Neural cell (in vitro differentiated cells): ENCODE results near the gene KRTAP22-2. TPM values are rescaled to one million over a fixed set of nuclear protein-coding genes. Genes with fewer than 3 reads are reported as not detected.

Experiments used
- H2AFZ ChIP-seq: fragments of 200-600, 300-800 bp; sonication (generic), shearing (Covaris generic); 2 replicates; pipeline ENCODE4 v1.6.0; 2014; ENCODE audit warnings: low read depth, mild to moderate bottlenecking, antibody characterized with exemption, low read length, moderate library complexity
- H3F3A ChIP-seq: fragments of 200-600 bp; shearing (Covaris generic); 2 replicates; pipeline ENCODE4 v1.6.1; 2016; ENCODE audit warnings: mild to moderate bottlenecking, moderate library complexity, mixed read lengths, antibody characterized with exemption, low read length; ENCODE audit not compliant: insufficient read depth, poor library complexity, severe bottlenecking
- H3K27ac ChIP-seq: fragments of 200-600, 300-800 bp; sonication (generic), shearing (Covaris generic); 2 replicates; pipeline ENCODE4 v1.5.1; 2014; ENCODE audit warnings: mild to moderate bottlenecking, low read length, moderate library complexity
- H3K27me3 ChIP-seq: fragments of 300-800, 200-600 bp; sonication (generic), shearing (Covaris generic); 2 replicates; pipeline ENCODE4 v1.6.0; 2014; ENCODE audit warnings: mild to moderate bottlenecking, low read depth, low read length, moderate library complexity; ENCODE audit not compliant: insufficient read depth
- H3K36me3 ChIP-seq: fragments of 300-800, 200-600 bp; sonication (generic), shearing (Covaris generic); 2 replicates; pipeline ENCODE4 v1.5.1; 2014; ENCODE audit warnings: mild to moderate bottlenecking, antibody characterized with exemption, low read length, moderate library complexity; ENCODE audit not compliant: insufficient read depth
- H3K4me2 ChIP-seq: fragments of 300-800, 200-600 bp; sonication (generic), shearing (Covaris generic); 2 replicates; pipeline ENCODE4 v1.6.0; 2014; ENCODE audit warnings: mild to moderate bottlenecking, low read length
- H3K4me3 ChIP-seq: fragments of 300-800, 200-600 bp; sonication (generic), shearing (Covaris generic); 2 replicates; pipeline ENCODE4 v1.5.1; 2014; ENCODE audit warnings: mild to moderate bottlenecking, low read length, moderate library complexity
- H3K79me2 ChIP-seq: fragments of 200-600 bp; shearing (Covaris generic); replicated peaks from 2 replicates; pipeline ENCODE4 v1.6.0; 2014; ENCODE audit warnings: mild to moderate bottlenecking, low read length, moderate library complexity; ENCODE audit not compliant: insufficient read depth
- H3K9ac ChIP-seq: fragments of 300-800, 200-600 bp; sonication (generic), shearing (Covaris generic); 2 replicates; pipeline ENCODE4 v1.6.1; 2016; ENCODE audit warnings: mild to moderate bottlenecking, low read length, mixed read lengths
- H3K9me2 ChIP-seq: fragments of 200-600 bp; shearing (Covaris generic); 2 replicates; pipeline ENCODE4 v1.6.1; 2016; ENCODE audit warnings: mild to moderate bottlenecking, low read length, mixed read lengths; ENCODE audit not compliant: insufficient read depth
- H3K9me3 ChIP-seq: fragments of 200-600, 300-800 bp; sonication (generic), shearing (Covaris generic); 2 replicates; pipeline ENCODE4 v1.6.1; 2016; ENCODE audit warnings: mild to moderate bottlenecking, mixed run types, low read length, moderate library complexity, mixed read lengths
- H4K20me1 ChIP-seq: fragments of 200-600 bp; shearing (Covaris generic); 2 replicates; pipeline ENCODE4 v1.6.1; 2016; ENCODE audit warnings: mild to moderate bottlenecking, mixed run types; ENCODE audit not compliant: insufficient read depth
- CTCF ChIP-seq: fragments of 450-650 bp; IDR thresholded peaks from 2 replicates; pipeline ENCODE4 v1.5.1; 2014; ENCODE audit warnings: antibody characterized with exemption, mild to moderate bottlenecking, moderate library complexity; ENCODE audit not compliant: poor library complexity, severe bottlenecking
- EP300 ChIP-seq: fragments of 450-650 bp; conservative IDR thresholded peaks from 2 replicates; pipeline ENCODE4 v1.6.1; 2014; ENCODE audit warnings: antibody characterized with exemption, mild to moderate bottlenecking, moderate library complexity; ENCODE audit not compliant: poor library complexity, severe bottlenecking
- EZH2 ChIP-seq: fragments of 200-600, 300-800 bp; shearing (Covaris generic), sonication (generic); IDR thresholded peaks from 2 replicates; pipeline ENCODE4 v1.6.1; 2014; ENCODE audit warnings: antibody characterized with exemption, low read length, borderline replicate concordance, mild to moderate bottlenecking; ENCODE audit not compliant: insufficient read depth, poor library complexity, severe bottlenecking
- MXI1 ChIP-seq: fragments of 450-650 bp; conservative IDR thresholded peaks from 2 replicates; pipeline ENCODE4 v1.6.1; 2014; ENCODE audit warnings: antibody characterized with exemption, mild to moderate bottlenecking; ENCODE audit not compliant: poor library complexity, severe bottlenecking
- POLR2AphosphoS5 ChIP-seq: IDR thresholded peaks from 2 replicates; pipeline ENCODE4 v1.6.1; 2012
- RAD21 ChIP-seq: fragments of 450-650 bp; conservative IDR thresholded peaks from 2 replicates; pipeline ENCODE4 v1.6.1; 2014; ENCODE audit warnings: antibody characterized with exemption, mild to moderate bottlenecking, moderate library complexity
- SMC3 ChIP-seq: fragments of 450-650 bp; conservative IDR thresholded peaks from 2 replicates; pipeline ENCODE4 v1.6.1; 2014; ENCODE audit warnings: antibody characterized with exemption, mild to moderate bottlenecking, moderate library complexity; ENCODE audit not compliant: poor library complexity
- TAF1 ChIP-seq: IDR thresholded peaks from 2 replicates; pipeline ENCODE4 v1.6.1; 2012; ENCODE audit warnings: low read depth
- polyA plus RNA-seq: library from polyadenylated mRNA; depleted of rRNA; stranded (reverse); fragments of >200 nt; gene quantifications from 2 replicates; pipeline ENCODE4 v1.2.3, GENCODE V29; 2014
- TF ChIP-seq, protein P1 (sequence below): IDR thresholded peaks from 2 replicates; pipeline ENCODE4 v1.6.1; 2012; ENCODE audit warnings: borderline replicate concordance

Gene KRTAP22-2
- polyA plus RNA-seq, 1 donor from 2014 or later = not detected

DNA sequence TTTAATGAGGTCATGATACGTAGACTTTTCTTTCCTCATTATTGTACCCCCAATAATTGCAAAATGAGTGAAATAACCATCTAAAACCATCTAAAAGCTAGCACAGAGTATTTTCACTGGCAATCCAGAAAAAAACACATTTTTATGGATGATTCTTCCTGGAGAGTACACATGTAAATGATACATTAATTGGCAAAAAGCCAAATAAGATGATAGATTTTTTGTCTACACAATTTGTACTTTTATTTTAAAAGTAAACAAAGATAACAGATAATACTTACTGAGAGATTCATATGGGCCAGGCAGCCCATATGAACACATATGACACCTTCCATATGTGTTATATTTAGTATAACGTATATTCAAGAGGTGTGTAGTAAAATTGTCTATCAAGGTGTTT lies 26.6 kb downstream of the KRTAP22-2 start:
- no peak overlapping the region for H2AFZ ChIP-seq
- H3K9me3 ChIP-seq = no peaks in the 10 kb centered on the region
- no peak overlapping the region for H3K4me2 ChIP-seq
- H3K9me2 ChIP-seq = no peaks in the 10 kb centered on the region
- TF ChIP-seq SMC3 = no peak
- no peak for TF ChIP-seq EP300
- TF ChIP-seq TAF1 = no peak
- no peak for TF ChIP-seq EZH2
- TF ChIP-seq MXI1 = no peak
- TF ChIP-seq, protein P1, sequence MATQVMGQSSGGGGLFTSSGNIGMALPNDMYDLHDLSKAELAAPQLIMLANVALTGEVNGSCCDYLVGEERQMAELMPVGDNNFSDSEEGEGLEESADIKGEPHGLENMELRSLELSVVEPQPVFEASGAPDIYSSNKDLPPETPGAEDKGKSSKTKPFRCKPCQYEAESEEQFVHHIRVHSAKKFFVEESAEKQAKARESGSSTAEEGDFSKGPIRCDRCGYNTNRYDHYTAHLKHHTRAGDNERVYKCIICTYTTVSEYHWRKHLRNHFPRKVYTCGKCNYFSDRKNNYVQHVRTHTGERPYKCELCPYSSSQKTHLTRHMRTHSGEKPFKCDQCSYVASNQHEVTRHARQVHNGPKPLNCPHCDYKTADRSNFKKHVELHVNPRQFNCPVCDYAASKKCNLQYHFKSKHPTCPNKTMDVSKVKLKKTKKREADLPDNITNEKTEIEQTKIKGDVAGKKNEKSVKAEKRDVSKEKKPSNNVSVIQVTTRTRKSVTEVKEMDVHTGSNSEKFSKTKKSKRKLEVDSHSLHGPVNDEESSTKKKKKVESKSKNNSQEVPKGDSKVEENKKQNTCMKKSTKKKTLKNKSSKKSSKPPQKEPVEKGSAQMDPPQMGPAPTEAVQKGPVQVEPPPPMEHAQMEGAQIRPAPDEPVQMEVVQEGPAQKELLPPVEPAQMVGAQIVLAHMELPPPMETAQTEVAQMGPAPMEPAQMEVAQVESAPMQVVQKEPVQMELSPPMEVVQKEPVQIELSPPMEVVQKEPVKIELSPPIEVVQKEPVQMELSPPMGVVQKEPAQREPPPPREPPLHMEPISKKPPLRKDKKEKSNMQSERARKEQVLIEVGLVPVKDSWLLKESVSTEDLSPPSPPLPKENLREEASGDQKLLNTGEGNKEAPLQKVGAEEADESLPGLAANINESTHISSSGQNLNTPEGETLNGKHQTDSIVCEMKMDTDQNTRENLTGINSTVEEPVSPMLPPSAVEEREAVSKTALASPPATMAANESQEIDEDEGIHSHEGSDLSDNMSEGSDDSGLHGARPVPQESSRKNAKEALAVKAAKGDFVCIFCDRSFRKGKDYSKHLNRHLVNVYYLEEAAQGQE = no peak
- no peak for TF ChIP-seq POLR2AphosphoS5
- TF ChIP-seq CTCF = no peak
- TF ChIP-seq RAD21 = no peak
- H3K27me3 ChIP-seq = no peaks in the 10 kb centered on the region
- no peak overlapping the region for H3K4me3 ChIP-seq
- H3K79me2 ChIP-seq = no peaks in the 10 kb centered on the region
- H3K27ac ChIP-seq = no peak overlapping the region
- no peaks in the 10 kb centered on the region for H3K36me3 ChIP-seq
- H3K9ac ChIP-seq = no peak overlapping the region
- no peaks in the 10 kb centered on the region for H4K20me1 ChIP-seq
- no peaks in the 10 kb centered on the region for H3F3A ChIP-seq

DNA sequence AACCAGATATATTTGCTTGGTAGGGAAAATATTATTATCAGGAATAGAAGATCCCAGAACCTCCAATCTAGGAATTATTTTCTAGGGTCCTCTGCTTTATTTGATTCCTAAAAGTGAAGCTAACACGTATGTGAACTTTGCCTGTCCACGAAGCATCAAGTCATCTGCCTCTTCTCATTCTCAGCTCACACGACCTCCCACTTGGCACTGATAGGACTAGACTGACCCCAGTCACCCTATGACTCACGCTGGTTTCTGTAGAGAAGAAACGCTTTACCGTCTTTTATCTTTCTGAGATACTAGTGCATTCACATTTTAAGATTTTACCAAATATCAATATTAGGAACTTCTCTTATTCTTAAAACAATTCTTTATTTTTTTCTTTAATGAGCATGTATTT lies 27.1 kb downstream of the KRTAP22-2 start:
- H3K9me2 ChIP-seq = no peaks in the 10 kb centered on the region
- no peaks in the 10 kb centered on the region for H3K27me3 ChIP-seq
- H3K9me3 ChIP-seq = no peaks in the 10 kb centered on the region
- no peaks in the 10 kb centered on the region for H3K36me3 ChIP-seq
- no peaks in the 10 kb centered on the region for H4K20me1 ChIP-seq
- H3K27ac ChIP-seq = no peak overlapping the region
- H3K79me2 ChIP-seq = no peaks in the 10 kb centered on the region
- no peak overlapping the region for H3K9ac ChIP-seq
- H3K4me3 ChIP-seq = no peak overlapping the region
- TF ChIP-seq RAD21 (no peak), MXI1 (no peak), TAF1 (no peak), EP300 (no peak), EZH2 (no peak), CTCF (no peak), POLR2AphosphoS5 (no peak), SMC3 (no peak)
- TF ChIP-seq, protein P1 = no peak
- H2AFZ ChIP-seq = no peak overlapping the region
- H3K4me2 ChIP-seq = no peak overlapping the region
- H3F3A ChIP-seq = no peaks in the 10 kb centered on the region
